ENCODE data around the gene FOXF1. TPM values are rescaled to one million over a fixed set of nuclear protein-coding genes. Genes with fewer than 3 reads are reported as not detected.

Gene FOXF1
- total RNA-seq, 1 experiment from 2014 or later: 0.10 TPM

GRCh38 chr16:86527366-86527765 is 17.0 kb downstream of the FOXF1 start:
- ATAC-seq: no peak
- ChIA-PET CTCF (no interaction called here), POLR2A (no interaction called here)
- H3K27ac ChIP-seq (ENCODE audit: low read length): no peak overlapping the region
- TF ChIP-seq CTCF (IDR thresholded peaks at IDR 0.05) (no peak), SIN3A (IDR thresholded peaks at IDR 0.05; ENCODE audit: borderline replicate concordance, insufficient read depth, low read depth, low read length) (no peak), REST (IDR thresholded peaks at IDR 0.05; ENCODE audit: insufficient read depth in 1 of 2, low read depth in 2 of 2, low read length in 1 of 2) (no peak), TCF7L2 (IDR thresholded peaks at IDR 0.05; ENCODE audit: low read depth, low read length) (no peak), POLR2AphosphoS5 (IDR thresholded peaks at IDR 0.05; ENCODE audit: low read depth, low read length) (no peak)
- intact Hi-C loops (cut with micrococcal nuclease; ENCODE audit: unreplicated experiment) (no loop called here), in situ Hi-C loops (cut with HindIII; ENCODE audit: low pct_unique_long_range_greater_than_20kb, low sequenced_read_pairs) (no loop called here)
- BruUV-seq (replicated peaks): no TSS peak
- H3K36me3 ChIP-seq (ENCODE audit: control insufficient read depth, insufficient read depth, low read length): no peaks in the 10 kb centered on the region
- DNase-seq (ENCODE audit: low read depth, low spot score): no peak
- no peaks in the 10 kb centered on the region for H3K27me3 ChIP-seq (ENCODE audit: control insufficient read depth, insufficient read depth, low read length)
- H3K4me3 ChIP-seq (ENCODE audit: low read depth in 2 of 2, low read length in 2 of 2): no peak overlapping the region
- H3K4me1 ChIP-seq (ENCODE audit: control insufficient read depth, insufficient read depth, low read length): no peaks in the 10 kb centered on the region
- H3K9me3 ChIP-seq (ENCODE audit: control insufficient read depth, insufficient read depth, low read depth, low read length): no peaks in the 10 kb centered on the region

DNA sequence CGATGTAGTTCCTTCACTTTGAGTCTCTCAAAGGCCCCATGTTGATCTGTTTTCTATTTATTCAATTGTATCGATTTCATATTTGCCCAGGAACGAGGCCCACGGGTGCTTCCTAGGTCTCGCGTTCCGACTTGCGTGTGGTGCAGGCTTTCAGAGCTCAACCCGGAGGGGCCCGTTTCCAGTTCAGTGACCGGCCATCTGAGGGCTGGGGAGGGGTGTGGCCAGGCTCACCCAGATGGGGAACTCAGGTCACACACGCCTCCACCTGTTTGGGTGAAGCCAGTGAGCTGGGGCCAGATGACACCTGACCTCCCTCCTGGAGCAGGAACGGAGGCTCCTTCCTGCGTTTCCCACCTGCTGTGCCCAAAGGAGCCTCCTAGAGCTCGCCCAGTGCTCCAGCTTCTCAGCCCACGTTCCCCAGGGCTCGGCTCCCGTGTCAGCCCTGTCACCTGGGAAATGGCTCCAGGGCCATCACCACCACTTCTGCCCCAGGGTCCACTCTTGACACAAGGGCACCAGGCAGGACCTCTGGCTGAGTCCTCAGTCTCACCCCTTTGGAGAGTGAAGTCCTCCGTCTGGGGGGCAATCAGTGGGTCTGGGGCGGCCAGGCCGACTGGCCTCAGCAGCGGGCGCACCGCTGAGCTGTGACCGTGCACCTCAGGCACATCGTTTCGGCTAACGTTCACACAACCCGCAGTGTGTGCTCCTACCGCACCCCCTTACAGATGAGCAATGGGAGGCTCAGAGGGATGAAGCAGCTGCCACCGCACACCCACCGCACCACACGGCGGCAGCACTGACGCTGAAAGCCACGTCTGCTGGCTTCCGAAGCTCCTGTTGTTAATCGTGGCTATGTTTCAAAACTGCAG is 18.0 kb downstream of the FOXF1 start:
- BruUV-seq (replicated peaks): no TSS peak
- no peaks in the 10 kb centered on the region for H3K36me3 ChIP-seq (ENCODE audit: control insufficient read depth, insufficient read depth, low read length)
- in situ Hi-C loops (cut with HindIII; ENCODE audit: low pct_unique_long_range_greater_than_20kb, low sequenced_read_pairs) (no loop called here), intact Hi-C loops (cut with micrococcal nuclease; ENCODE audit: unreplicated experiment) (no loop called here)
- CTCF ChIA-PET: no interaction called here
- H3K27me3 ChIP-seq (ENCODE audit: control insufficient read depth, insufficient read depth, low read length): no peaks in the 10 kb centered on the region
- no peak for TF ChIP-seq POLR2AphosphoS5 (IDR thresholded peaks at IDR 0.05; ENCODE audit: low read depth, low read length)
- TF ChIP-seq REST (IDR thresholded peaks at IDR 0.05; ENCODE audit: insufficient read depth in 1 of 2, low read depth in 2 of 2, low read length in 1 of 2): no peak
- no peak for TF ChIP-seq CTCF (IDR thresholded peaks at IDR 0.05)
- no peak for TF ChIP-seq SIN3A (IDR thresholded peaks at IDR 0.05; ENCODE audit: borderline replicate concordance, insufficient read depth, low read depth, low read length)
- TF ChIP-seq TCF7L2 (IDR thresholded peaks at IDR 0.05; ENCODE audit: low read depth, low read length): no peak
- no peak for DNase-seq (ENCODE audit: low read depth, low spot score)
- POLR2A ChIA-PET: no interaction called here
- H3K4me1 ChIP-seq (ENCODE audit: control insufficient read depth, insufficient read depth, low read length): no peaks in the 10 kb centered on the region
- H3K4me3 ChIP-seq (ENCODE audit: low read depth in 2 of 2, low read length in 2 of 2): no peak overlapping the region
- no peaks in the 10 kb centered on the region for H3K9me3 ChIP-seq (ENCODE audit: control insufficient read depth, insufficient read depth, low read depth, low read length)
- no peak overlapping the region for H3K27ac ChIP-seq (ENCODE audit: low read length)
- 0 out of 2 replicates have a peak, but pooled peaks have one; percentile 39 for ATAC-seq

Data from Panc1 (cell line).